ENCODE data around the gene RIC8A.

DNA sequence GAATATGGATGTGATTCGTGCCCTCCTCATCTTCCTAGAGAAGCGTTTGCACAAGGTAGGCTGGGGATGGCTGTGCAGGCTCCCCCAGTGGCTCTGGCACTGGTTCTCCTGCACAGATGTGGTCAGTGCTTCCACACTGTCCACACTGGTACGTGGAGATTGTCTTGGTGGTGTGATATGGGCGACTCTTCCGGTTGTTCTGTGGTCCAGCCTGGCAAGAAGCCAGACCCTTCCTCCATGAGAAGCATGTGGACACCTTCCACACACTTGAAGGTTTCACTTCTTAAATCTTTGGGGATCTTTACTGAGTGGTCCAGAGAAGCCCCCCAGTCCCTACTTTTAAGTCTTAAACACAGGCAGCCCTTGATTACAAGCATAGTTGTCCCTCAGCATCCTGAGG is 3.8 kb downstream of the RIC8A start:
- TF ChIP-seq, protein P1, sequence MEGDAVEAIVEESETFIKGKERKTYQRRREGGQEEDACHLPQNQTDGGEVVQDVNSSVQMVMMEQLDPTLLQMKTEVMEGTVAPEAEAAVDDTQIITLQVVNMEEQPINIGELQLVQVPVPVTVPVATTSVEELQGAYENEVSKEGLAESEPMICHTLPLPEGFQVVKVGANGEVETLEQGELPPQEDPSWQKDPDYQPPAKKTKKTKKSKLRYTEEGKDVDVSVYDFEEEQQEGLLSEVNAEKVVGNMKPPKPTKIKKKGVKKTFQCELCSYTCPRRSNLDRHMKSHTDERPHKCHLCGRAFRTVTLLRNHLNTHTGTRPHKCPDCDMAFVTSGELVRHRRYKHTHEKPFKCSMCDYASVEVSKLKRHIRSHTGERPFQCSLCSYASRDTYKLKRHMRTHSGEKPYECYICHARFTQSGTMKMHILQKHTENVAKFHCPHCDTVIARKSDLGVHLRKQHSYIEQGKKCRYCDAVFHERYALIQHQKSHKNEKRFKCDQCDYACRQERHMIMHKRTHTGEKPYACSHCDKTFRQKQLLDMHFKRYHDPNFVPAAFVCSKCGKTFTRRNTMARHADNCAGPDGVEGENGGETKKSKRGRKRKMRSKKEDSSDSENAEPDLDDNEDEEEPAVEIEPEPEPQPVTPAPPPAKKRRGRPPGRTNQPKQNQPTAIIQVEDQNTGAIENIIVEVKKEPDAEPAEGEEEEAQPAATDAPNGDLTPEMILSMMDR (IDR thresholded peaks at IDR 0.05): no peak
- no peak for TF ChIP-seq POLR2A (IDR thresholded peaks at IDR 0.05)
